Memory B cell (primary cell): ENCODE data around the gene RIIAD1.
"Not testable (repeated sequence)": the region's sequence is repeated elsewhere in the genome, so short reads cannot be mapped to it uniquely, and the experiment has no call there.

ENCODE experiments used
- ATAC-seq: fragments of 150-1000 bp; cut with Tn5 transposase; 2 replicates; pipeline ENCODE4 v1.10.0; 2021; ENCODE audit warnings: low read depth, mild to moderate bottlenecking, moderate library complexity
- DNase-seq, 2 donors: peaks; one replicate each; pipeline ENCODE4 v3.0.0; 2022; ENCODE audit warnings: low spot score in 2 of 2
- H3K27ac Mint-ChIP-seq: one replicate; pipeline ENCODE4 v1.8.0; 2022; ENCODE audit warnings: mild to moderate bottlenecking, moderate library complexity, mixed read lengths
- H3K27me3 Mint-ChIP-seq: one replicate; pipeline ENCODE4 v1.8.0; 2022; ENCODE audit warnings: mixed read lengths
- H3K36me3 Mint-ChIP-seq: one replicate; pipeline ENCODE4 v1.8.0; 2022; ENCODE audit warnings: mild to moderate bottlenecking, mixed read lengths
- H3K4me1 Mint-ChIP-seq: one replicate; pipeline ENCODE4 v1.8.0; 2022; ENCODE audit warnings: mixed read lengths
- H3K4me3 Mint-ChIP-seq: one replicate; pipeline ENCODE4 v1.8.0; 2022; ENCODE audit warnings: mild to moderate bottlenecking, moderate library complexity, mixed read lengths
- H3K9me3 Mint-ChIP-seq: one replicate; pipeline ENCODE4 v1.8.0; 2022; ENCODE audit warnings: mixed read lengths

The RIIAD1 gene

GRCh38 chr1:151716405-151716762 lies 4.9 kb upstream of the RIIAD1 start:
- Mint-ChIP-seq H3K4me3 (no peak overlapping the region), H3K4me1 (peaks cover 16% of the 10 kb centered on the region), H3K27ac (no peak overlapping the region), H3K27me3 (peaks cover 37% of the 10 kb centered on the region), H3K9me3 (no peaks in the 10 kb centered on the region), H3K36me3 (no peaks in the 10 kb centered on the region)
- no peak for ATAC-seq
- DNase-seq = no peak

GRCh38 chr1:151716771-151717631 lies 4.3 kb upstream of the RIIAD1 start, which contains the start of gene CELF3:
TSS of gene CELF3 (minus strand) at chr1:151716803. CDS start at chr1:151716020, 783 bp downstream.
- peaks cover 37% of the 10 kb centered on the region for H3K27me3 Mint-ChIP-seq
- no peaks in the 10 kb centered on the region for H3K36me3 Mint-ChIP-seq
- no peaks in the 10 kb centered on the region for H3K9me3 Mint-ChIP-seq
- DNase-seq = no peak
- H3K4me3 Mint-ChIP-seq = peak within 1 kb of the TSS; percentile 4
- H3K27ac Mint-ChIP-seq = no peak within 1 kb of the TSS
- ATAC-seq = peak; percentile 30
- peaks cover 16% of the 10 kb centered on the region for H3K4me1 Mint-ChIP-seq

GRCh38 chr1:151718011-151718431 lies 3.3 kb upstream of the RIIAD1 start:
- Mint-ChIP-seq H3K4me1 (peaks cover 16% of the 10 kb centered on the region), H3K36me3 (no peaks in the 10 kb centered on the region), H3K9me3 (no peaks in the 10 kb centered on the region), H3K27me3 (peaks cover 35% of the 10 kb centered on the region), H3K27ac (no peak overlapping the region), H3K4me3 (no peak overlapping the region)
- DNase-seq (no peak), ATAC-seq (no peak)

DNA sequence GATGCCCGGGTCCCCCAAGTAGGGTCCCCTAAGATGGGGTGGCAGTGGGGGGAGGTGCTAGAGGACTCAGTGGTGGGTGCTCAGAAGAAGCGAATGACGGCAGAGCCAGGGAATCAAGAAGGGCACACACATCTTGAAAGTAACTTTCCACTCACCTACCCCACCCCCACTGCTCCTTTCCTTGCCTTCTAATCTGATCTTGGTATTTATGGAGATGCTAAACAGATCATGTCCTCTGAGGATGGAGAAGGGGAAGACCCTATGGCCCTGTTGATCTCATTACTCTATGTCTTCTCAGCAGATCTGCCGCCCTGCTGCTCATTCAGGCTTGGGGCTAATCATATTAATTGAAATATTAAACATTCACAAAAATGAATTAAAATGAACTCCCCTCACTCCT lies 2.7 kb upstream of the RIIAD1 start:
- no peak for ATAC-seq
- no peak for DNase-seq
- Mint-ChIP-seq H3K4me1 (peaks cover 16% of the 10 kb centered on the region), H3K27ac (no peak overlapping the region), H3K9me3 (no peaks in the 10 kb centered on the region), H3K36me3 (no peaks in the 10 kb centered on the region), H3K27me3 (peaks cover 36% of the 10 kb centered on the region), H3K4me3 (no peak overlapping the region)

DNA sequence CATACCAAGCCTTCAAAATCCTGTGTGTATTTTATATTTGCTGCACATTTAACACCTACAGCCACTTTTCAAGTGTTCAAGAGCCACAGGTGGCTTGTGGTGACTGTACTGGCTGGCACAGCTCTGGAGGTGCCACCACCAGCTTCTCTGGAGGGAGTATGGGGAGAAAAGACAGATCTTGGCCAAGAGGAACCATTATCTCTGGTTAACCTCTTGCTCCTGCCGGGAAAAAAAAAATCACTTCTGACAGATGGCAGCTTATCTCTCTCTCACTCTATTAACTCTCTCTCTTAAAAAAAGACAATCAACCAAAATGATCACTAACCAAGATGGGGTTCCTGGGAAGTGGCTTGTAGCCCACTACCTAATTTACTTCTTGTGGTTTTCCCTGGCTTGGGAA lies 1.2 kb upstream of the RIIAD1 start:
- H3K27me3 Mint-ChIP-seq = peaks cover 36% of the 10 kb centered on the region
- no peaks in the 10 kb centered on the region for H3K9me3 Mint-ChIP-seq
- H3K4me3 Mint-ChIP-seq = peak overlapping the region; percentile 37
- H3K36me3 Mint-ChIP-seq = no peaks in the 10 kb centered on the region
- peaks cover 16% of the 10 kb centered on the region for H3K4me1 Mint-ChIP-seq
- no peak for DNase-seq
- ATAC-seq = no peak
- no peak overlapping the region for H3K27ac Mint-ChIP-seq

- no peak overlapping the region for H3K27ac Mint-ChIP-seq
- peaks cover 16% of the 10 kb centered on the region for H3K4me1 Mint-ChIP-seq
- ATAC-seq (peak; percentile 25), DNase-seq (no peak)
- peak overlapping the region; percentile 83 for H3K4me3 Mint-ChIP-seq
- no peaks in the 10 kb centered on the region for H3K9me3 Mint-ChIP-seq
- H3K27me3 Mint-ChIP-seq = peaks cover 33% of the 10 kb centered on the region
- H3K36me3 Mint-ChIP-seq = no peaks in the 10 kb centered on the region
Measured at GRCh38 chr1:151720554-151720953, 768 bp upstream of the RIIAD1 start.

DNA sequence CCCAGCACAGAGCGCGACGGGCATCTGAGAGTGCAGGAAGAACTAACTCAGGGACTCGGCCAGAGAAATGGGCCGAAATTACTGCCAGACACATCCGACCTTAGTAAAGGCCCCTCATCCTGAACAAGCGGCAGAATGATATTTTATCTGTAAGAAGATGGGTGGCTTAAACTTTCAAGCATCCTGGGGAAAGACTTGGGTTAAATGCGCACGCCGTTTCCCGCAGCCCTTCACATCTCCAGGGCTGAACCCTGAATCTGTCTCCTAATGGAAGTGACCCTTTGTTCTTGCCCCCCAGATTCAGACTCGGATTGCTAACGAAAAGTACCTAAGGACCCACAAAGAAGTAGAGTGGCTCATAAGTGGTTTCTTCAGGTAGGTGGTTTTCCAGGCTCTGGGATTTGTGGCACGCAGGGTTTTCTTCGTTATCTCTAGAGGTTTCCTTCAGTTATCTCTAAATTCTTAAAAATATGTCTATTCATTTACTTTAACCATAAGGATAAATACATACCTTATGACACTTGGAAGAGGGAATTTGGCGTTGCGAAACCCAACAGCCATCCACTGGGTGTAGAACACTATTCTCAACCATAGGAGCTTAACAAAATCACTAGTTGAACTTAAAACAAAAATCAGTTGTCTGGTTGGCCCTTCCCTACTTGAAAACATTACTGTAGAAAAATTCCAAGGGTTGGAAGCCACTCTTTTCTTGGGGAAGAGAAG lies 627 bp downstream of the RIIAD1 start:
- H3K4me3 Mint-ChIP-seq = peak overlapping the region; percentile 82
- H3K27ac Mint-ChIP-seq = no peak overlapping the region
- peaks cover 32% of the 10 kb centered on the region for H3K27me3 Mint-ChIP-seq
- no peaks in the 10 kb centered on the region for H3K36me3 Mint-ChIP-seq
- peaks cover 11% of the 10 kb centered on the region for H3K4me1 Mint-ChIP-seq
- no peak for ATAC-seq
- H3K9me3 Mint-ChIP-seq = no peaks in the 10 kb centered on the region
- no peak for DNase-seq

DNA sequence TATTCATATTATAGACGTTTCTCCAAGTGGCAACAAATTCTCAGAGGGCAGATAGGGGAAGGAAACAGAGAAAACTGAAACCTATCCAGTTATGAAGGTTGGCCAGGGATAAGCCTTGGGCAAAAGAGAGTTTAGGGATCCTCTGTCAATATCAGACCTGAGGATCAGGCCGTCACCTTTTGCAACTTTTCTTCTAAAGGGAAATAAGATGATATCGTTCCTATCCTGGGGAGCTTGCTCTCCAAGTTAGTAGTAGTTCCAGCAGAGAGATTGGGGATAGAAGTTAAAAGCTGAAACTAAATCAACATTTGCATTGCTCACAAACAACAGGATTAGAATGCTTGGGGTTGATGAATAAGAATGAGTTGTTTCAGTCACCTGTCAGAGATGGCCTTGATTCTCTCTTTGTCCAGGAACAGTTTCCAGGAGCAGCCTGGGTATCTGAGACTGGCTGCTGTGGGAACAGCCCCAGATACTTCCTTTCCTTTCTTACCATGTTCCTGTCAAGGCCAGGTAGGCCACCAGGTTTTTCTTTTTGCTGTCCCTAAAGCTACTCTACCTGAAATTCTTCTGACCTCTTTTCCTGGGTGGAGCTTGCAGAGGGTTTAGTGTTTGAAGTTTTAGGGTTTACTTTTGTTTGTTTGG lies 2.5 kb downstream of the RIIAD1 start:
- ATAC-seq (no peak), DNase-seq (no peak)
- no peaks in the 10 kb centered on the region for H3K9me3 Mint-ChIP-seq
- H3K27me3 Mint-ChIP-seq = peaks cover 21% of the 10 kb centered on the region
- no peak overlapping the region for H3K4me3 Mint-ChIP-seq
- H3K27ac Mint-ChIP-seq = no peak overlapping the region
- H3K4me1 Mint-ChIP-seq = peaks cover 6% of the 10 kb centered on the region
- H3K36me3 Mint-ChIP-seq = no peaks in the 10 kb centered on the region

DNA sequence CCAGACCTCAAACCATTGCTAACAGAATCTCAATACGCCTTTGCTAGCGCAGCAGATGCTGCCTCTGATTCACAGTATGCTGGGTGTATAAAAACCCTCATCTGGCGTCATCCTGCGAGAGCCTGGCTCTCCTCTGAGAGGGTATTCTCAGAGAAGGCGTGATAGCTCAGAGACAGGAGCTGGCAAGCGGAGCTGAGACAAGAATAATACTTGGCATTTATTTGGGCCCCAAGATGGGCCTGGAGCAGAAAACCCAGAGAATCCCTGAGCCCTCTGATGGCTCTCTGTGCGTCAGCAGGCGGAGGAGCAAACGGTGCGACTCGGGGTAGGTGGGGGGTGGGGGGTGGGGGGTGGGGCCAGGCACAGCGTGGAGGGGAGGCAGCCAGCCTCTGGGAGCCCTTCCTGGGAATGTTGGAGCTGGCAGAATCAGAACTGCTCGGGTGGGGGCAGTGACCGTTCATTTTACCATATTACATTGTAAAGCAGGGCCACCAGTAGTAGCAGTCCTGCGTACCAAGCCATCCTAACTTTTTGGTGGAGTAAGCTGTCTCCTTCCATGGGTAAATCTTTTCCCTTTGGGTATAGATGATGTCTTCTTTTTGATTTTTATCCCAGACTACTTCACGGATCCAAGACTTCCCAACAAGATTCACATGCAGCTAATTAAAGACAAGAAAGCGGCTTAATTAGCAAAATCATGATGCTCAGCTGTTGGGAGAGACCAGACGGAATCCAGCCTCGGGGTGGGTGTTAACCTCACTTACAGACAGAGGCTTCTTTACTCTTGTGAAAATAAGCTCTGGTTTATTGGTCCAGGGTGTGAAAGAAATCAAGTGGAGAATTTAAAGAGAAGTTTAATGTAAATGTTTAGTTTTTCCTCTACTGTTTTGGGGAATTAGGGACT lies 7.1 kb downstream of the RIIAD1 start:
- peaks cover 26% of the 10 kb centered on the region for H3K27me3 Mint-ChIP-seq
- H3K4me1 Mint-ChIP-seq = no peaks in the 10 kb centered on the region
- no peak for DNase-seq
- H3K4me3 Mint-ChIP-seq = no peak overlapping the region
- H3K9me3 Mint-ChIP-seq = no peaks in the 10 kb centered on the region
- no peaks in the 10 kb centered on the region for H3K36me3 Mint-ChIP-seq
- no peak overlapping the region for H3K27ac Mint-ChIP-seq
- no peak for ATAC-seq

DNA sequence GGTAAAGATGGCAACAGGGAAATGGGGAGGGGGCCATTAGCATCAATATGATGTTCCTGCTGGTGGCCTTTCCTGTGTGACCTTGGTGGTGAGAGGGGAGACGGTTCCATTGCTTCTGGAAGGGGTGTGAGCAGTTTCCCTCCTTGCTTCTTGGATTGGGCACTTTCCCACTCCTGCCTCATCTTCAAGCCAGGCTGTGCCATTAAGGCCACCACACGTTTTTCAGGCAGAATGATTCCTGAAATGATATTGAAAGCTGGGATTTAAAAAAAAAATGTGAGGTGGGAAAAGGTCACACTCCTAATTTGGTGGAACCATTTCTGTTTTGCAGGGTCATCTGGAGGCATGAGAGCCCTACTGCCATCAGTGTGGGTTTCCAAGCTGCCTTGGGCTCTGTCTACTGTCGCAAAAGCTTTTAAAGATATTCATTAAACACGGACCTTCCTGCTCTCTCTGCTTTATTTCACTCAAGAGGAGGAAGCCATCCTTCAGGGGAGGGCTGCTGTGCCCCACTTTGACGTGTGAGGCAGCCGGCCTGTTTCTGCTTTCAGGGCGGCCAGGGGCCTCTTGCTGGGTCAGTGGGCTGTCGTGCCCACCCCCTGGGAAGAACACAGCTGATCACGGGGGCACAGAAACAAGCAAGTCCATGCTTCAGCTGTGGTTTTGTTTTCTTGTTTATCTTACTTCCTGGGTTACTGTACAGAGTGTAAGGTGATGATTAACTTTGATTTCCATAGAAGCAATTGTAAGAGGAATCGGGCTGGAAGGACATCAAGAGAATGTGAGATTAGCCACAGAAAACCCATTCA lies 8.0 kb downstream of the RIIAD1 start:
- no peak for ATAC-seq
- Mint-ChIP-seq H3K27ac (no peak overlapping the region), H3K4me3 (no peak overlapping the region)

DNA sequence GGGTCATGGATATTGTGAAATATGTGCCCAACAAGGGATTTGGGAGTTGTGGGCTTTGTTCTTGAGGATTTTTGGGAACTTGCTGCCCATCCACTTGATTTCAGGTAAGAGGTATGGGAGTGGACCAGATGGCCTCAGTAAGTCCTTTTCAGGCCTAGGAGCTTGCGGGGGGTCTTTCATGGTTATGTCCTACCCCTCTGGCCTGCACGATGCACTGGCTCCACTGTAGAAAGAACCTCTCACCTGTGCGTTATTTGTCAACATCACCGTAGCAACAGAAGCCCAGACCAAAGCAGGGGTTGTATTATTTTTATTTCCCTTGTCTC lies 8.6 kb downstream of the RIIAD1 start:
- Mint-ChIP-seq H3K9me3 (no peaks in the 10 kb centered on the region), H3K27me3 (peaks cover 27% of the 10 kb centered on the region), H3K36me3 (no peaks in the 10 kb centered on the region), H3K27ac (no peak overlapping the region), H3K4me3 (no peak overlapping the region), H3K4me1 (peaks cover under 1% of the 10 kb centered on the region)
- no peak for ATAC-seq
- no peak for DNase-seq

More for the DNA sequence above, 8.0 kb downstream of the RIIAD1 start:
- no peaks in the 10 kb centered on the region for H3K9me3 Mint-ChIP-seq
- H3K36me3 Mint-ChIP-seq = no peaks in the 10 kb centered on the region
- peaks cover 25% of the 10 kb centered on the region for H3K27me3 Mint-ChIP-seq
- DNase-seq = no peak
- H3K4me1 Mint-ChIP-seq = no peaks in the 10 kb centered on the region

DNA sequence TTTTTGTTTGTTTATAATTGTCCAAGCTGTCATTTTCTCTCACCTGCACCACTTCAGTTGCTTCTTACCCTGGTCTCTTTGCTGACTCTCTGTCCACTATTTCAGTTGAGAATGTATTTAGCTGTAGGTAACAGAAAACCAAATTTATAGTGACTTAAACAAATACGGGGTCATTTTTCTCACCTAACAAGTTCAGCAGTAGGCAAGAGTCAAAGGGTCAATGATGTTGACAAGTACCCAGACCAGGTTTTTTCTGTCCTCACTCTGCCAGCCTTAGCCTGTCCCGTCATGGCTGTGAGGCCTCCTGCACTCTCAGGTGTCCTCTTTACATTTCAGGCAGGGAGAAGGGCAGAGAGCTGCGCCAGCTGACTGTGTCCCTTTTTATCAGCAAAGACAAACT lies 11.8 kb downstream of the RIIAD1 start:
- H3K27me3 Mint-ChIP-seq = peaks cover 22% of the 10 kb centered on the region

GRCh38 chr1:151733995-151734394 lies 12.7 kb downstream of the RIIAD1 start:
- H3K27me3 Mint-ChIP-seq = peaks cover 19% of the 10 kb centered on the region
- not testable (repeated sequence) for H3K27ac Mint-ChIP-seq, H3K4me1 Mint-ChIP-seq, H3K4me3 Mint-ChIP-seq, H3K36me3 Mint-ChIP-seq, ATAC-seq, DNase-seq
- peaks cover 11% of the 10 kb centered on the region for H3K9me3 Mint-ChIP-seq

More for the DNA sequence above, 11.8 kb downstream of the RIIAD1 start:
- Mint-ChIP-seq H3K27ac (no peak overlapping the region), H3K36me3 (peaks cover 3% of the 10 kb centered on the region), H3K4me3 (no peak overlapping the region), H3K9me3 (peaks cover 9% of the 10 kb centered on the region), H3K4me1 (peaks cover 3% of the 10 kb centered on the region)
- no peak for ATAC-seq
- no peak for DNase-seq
